ENCODE measurements around the gene ABTB2.

DNA sequence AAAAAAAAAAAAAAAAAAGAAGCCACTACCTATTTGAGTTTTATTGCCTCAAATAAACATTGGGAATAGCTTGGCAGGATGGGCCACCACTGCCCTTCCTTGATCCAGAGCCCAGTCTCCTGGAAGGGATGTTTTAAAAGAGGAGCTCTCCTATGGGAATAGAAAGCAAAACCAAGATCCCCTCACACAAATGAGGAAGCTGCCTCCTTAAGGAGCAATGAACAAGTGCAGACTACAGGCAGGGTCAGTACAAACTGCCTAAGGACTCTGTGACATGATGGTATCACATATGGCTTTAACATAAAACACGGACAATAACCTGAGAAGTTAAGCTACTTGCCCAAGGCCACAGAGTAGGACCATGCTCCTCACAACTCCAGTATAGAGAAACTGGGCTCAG lies 131.6 kb downstream of the ABTB2 start:
- TF ChIP-seq CTCF (IDR thresholded peaks at IDR 0.05; ENCODE audit: borderline replicate concordance, extremely low read depth, low read length, poor library complexity, severe bottlenecking) (no peak), EZH2 (IDR thresholded peaks at IDR 0.05; ENCODE audit: borderline replicate concordance, low read depth, low read length, severe bottlenecking) (no peak)

Measured in DND-41 (cell line).